Measurements from ENCODE around the gene SHCBP1.

GRCh38 chr16:46573008-46573833, 48.0 kb downstream of the SHCBP1 start:
- TF ChIP-seq, protein P1, sequence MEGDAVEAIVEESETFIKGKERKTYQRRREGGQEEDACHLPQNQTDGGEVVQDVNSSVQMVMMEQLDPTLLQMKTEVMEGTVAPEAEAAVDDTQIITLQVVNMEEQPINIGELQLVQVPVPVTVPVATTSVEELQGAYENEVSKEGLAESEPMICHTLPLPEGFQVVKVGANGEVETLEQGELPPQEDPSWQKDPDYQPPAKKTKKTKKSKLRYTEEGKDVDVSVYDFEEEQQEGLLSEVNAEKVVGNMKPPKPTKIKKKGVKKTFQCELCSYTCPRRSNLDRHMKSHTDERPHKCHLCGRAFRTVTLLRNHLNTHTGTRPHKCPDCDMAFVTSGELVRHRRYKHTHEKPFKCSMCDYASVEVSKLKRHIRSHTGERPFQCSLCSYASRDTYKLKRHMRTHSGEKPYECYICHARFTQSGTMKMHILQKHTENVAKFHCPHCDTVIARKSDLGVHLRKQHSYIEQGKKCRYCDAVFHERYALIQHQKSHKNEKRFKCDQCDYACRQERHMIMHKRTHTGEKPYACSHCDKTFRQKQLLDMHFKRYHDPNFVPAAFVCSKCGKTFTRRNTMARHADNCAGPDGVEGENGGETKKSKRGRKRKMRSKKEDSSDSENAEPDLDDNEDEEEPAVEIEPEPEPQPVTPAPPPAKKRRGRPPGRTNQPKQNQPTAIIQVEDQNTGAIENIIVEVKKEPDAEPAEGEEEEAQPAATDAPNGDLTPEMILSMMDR (IDR thresholded peaks at IDR 0.05; ENCODE audit: insufficient read depth, low read length, poor library complexity, severe bottlenecking) = no peak
- TF ChIP-seq EZH2phosphoT487 (conservative IDR thresholded peaks at IDR 0.05; ENCODE audit: low read length) = no peak
